Spinal cord (tissue), 10 donors: Measurements from ENCODE around the gene THAP2. TPM values are rescaled to one million over a fixed set of nuclear protein-coding genes. Genes with fewer than 3 reads are reported as not detected.

Experiments
- DNase-seq, 6 donors: peaks; one replicate each; pipeline versions ENCODE4 v3.0.0 to v3.0.0-alpha.2; 2013 to 2015; ENCODE audit warnings: low spot score in 6 of 6, low read depth in 4 of 6
- H3K27ac ChIP-seq: one replicate; pipeline ENCODE4 v1.5.1; 2013; ENCODE audit warnings: low read depth, low read length, control low read depth
- H3K27me3 ChIP-seq: one replicate; pipeline ENCODE4 v1.6.1; 2013; ENCODE audit warnings: low read length; ENCODE audit not compliant: control insufficient read depth, insufficient read depth
- H3K36me3 ChIP-seq: one replicate; pipeline ENCODE4 v1.6.1; 2013; ENCODE audit warnings: low read length; ENCODE audit not compliant: control insufficient read depth, insufficient read depth
- H3K4me1 ChIP-seq: one replicate; pipeline ENCODE4 v1.6.1; 2013; ENCODE audit warnings: low read length; ENCODE audit not compliant: control insufficient read depth, insufficient read depth
- H3K4me3 ChIP-seq: one replicate; pipeline ENCODE4 v1.5.1; 2013; ENCODE audit warnings: low read depth, low read length, control low read depth
- H3K9me3 ChIP-seq: one replicate; pipeline ENCODE4 v1.6.1; 2013; ENCODE audit warnings: low read length; ENCODE audit not compliant: control insufficient read depth, insufficient read depth
- WGBS: methylation state at CpG from one replicate; pipeline ENCODE4 v1.1.5; 2013; ENCODE audit warnings: missing lambda C conversion rate; ENCODE audit not compliant: insufficient coverage; 5-methylcytosine and 5-hydroxymethylcytosine counted together
- polyA plus RNA-seq, 2 donors: library from polyadenylated mRNA; unstranded; fragments of 120-200 nt; gene quantifications; one replicate each; pipeline ENCODE4 v1.2.1, GENCODE V29; 2013; ENCODE audit not compliant: insufficient read length in 2 of 2
- total RNA-seq, 2 donors: library from RNA; depleted of rRNA in 1 of 2; stranded (reverse); fragments of 120-200 nt in 1 of 2; fragments of >200 nt in 1 of 2; gene quantifications; one replicate each; pipeline versions ENCODE4 v1.2.3 to v1.2.4, GENCODE V29; 2013 to 2014
- donor health status: healthy.

Gene THAP2
- total and polyA plus RNA-seq, 4 donors = 12.4 to 18.6 (median 16.8) TPM

DNA sequence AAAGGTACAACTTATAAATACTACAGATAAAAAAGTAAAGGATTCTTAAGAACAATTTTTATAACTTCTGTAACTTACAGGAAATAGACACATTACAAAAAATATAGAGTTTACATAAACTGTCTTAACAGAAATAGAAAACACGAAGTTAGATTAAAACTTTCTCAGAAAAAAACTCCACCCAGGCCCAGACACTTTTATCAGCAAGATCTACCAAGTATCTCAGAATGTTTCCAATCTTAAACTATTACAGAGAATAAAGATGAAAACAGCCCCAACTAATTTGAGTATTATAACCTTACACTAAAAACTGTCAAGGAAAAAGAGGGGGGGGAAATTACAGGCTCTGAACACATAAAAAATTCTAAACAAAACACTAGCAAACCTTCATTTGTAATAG, 8.6 kb upstream of the THAP2 start:
- Histone ChIP-seq H3K4me3 (no peak overlapping the region), H3K36me3 (peaks cover 10% of the 10 kb centered on the region)
- no CpG with 5 or more reads among the region's 1 CpG for WGBS

DNA sequence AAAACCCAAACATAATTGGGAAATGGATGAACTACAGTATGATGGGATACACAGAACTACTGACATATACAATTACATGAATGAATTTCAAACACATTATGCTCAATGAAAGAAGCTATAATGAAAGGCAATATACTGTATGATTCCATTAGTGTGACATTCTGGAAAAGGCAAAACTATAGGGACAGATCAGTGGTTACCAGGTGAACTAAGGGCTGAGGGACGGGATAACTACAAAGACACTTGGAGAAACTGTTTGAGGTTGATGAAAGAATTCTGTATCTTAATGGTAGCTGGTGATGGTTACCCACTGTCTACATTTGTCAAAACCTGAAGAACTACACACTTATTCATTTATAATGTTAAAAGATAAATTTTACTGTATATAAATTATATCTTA, 8.2 kb upstream of the THAP2 start:
- no CpG with 5 or more reads among the region's 1 CpG for WGBS
- Histone ChIP-seq H3K36me3 (peaks cover 10% of the 10 kb centered on the region), H3K27ac (no peak overlapping the region), H3K4me1 (peaks cover 1% of the 10 kb centered on the region), H3K4me3 (no peak overlapping the region), H3K9me3 (peaks cover 4% of the 10 kb centered on the region), H3K27me3 (no peaks in the 10 kb centered on the region)
- DNase-seq = no peak

More for the DNA sequence above, 8.6 kb upstream of the THAP2 start:
- no peaks in the 10 kb centered on the region for H3K27me3 ChIP-seq
- no peaks in the 10 kb centered on the region for H3K4me1 ChIP-seq
- no peak overlapping the region for H3K27ac ChIP-seq
- peaks cover 4% of the 10 kb centered on the region for H3K9me3 ChIP-seq
- no peak for DNase-seq

DNA sequence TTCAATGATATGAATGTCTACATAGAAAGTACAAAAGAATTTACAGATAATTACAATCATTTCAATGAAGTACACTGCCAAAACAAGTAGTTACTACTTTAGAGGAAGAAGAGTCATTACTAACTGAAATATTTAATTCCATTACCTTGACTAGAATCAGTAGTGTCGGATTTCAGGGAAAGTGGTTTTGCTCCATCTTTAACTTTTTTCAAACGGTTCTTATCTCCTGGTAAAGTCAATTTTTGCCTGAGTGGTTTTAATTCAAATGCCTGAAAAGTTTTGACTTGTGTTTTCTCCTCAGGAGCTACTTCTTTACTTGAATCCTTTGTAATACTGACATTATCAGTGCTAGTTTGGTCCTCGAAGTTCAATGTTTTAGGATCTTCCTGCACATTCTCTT, 7.4 kb upstream of the THAP2 start:
- no peak overlapping the region for H3K4me3 ChIP-seq
- peaks cover 10% of the 10 kb centered on the region for H3K4me1 ChIP-seq
- peaks cover 10% of the 10 kb centered on the region for H3K36me3 ChIP-seq
- H3K27ac ChIP-seq = no peak overlapping the region
- no peak for DNase-seq
- H3K9me3 ChIP-seq = peaks cover 4% of the 10 kb centered on the region
- H3K27me3 ChIP-seq = no peaks in the 10 kb centered on the region
- WGBS = 100% methylated on average over 1 of the region's 3 CpGs

- Histone ChIP-seq H3K27ac (peak overlapping the region; percentile 95), H3K36me3 (peaks cover 16% of the 10 kb centered on the region), H3K4me1 (peaks cover 12% of the 10 kb centered on the region), H3K4me3 (peak overlapping the region; percentile 86), H3K27me3 (no peaks in the 10 kb centered on the region), H3K9me3 (no peaks in the 10 kb centered on the region)
- WGBS = no CpG with 5 or more reads among the region's 8 CpGs
- no peak for DNase-seq
Observed at GRCh38 chr12:71661977-71662530, 2.0 kb upstream of the THAP2 start.

DNA sequence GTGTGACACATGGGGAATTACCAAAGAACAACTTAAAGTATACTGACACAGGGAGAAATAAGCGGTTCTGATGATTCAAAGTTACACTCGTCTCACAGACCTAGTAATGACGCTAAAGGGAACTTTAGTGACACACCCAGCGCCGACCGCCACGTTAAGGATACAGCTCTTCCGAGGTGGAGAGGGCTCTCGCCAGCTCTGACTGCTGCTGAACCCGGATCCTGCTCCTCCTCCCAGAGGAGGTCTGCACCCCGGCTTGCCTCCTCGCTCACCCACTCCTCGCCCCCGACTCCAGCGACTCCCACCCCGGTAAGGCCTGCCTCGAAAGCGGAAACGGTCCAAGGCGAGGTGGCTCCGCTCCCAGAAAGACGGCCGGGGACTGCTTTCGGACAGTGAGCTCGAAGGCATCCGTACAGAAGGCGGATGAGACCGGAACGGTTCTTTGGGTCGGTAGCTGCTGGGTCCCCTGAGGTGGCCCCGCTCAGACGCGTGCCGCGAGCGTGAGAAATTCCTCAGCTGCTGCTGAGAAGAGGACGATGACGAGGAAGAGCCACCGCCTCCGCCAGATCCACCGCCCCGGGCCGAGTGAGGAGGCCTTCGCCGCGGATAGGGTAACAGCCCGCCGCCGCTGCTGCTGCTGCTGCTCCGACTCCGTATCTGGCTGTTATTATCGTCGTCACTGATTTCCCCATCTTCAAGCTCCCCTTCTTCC, 1.1 kb upstream of the THAP2 start:
- H3K4me1 ChIP-seq = peaks cover 12% of the 10 kb centered on the region
- H3K9me3 ChIP-seq = no peaks in the 10 kb centered on the region
- H3K27me3 ChIP-seq = no peaks in the 10 kb centered on the region
- under 1% methylated on average over 53 of the region's 53 CpGs for WGBS
- peak; percentile 13 to 78 (median 40) for DNase-seq
- H3K27ac ChIP-seq = peak overlapping the region; percentile 95
- peaks cover 10% of the 10 kb centered on the region for H3K36me3 ChIP-seq
- H3K4me3 ChIP-seq = peak overlapping the region; percentile 86

- Histone ChIP-seq H3K4me1 (peaks cover 12% of the 10 kb centered on the region), H3K27me3 (no peaks in the 10 kb centered on the region), H3K27ac (peak overlapping the region; percentile 95), H3K4me3 (peak overlapping the region; percentile 86), H3K36me3 (peaks cover 6% of the 10 kb centered on the region), H3K9me3 (no peaks in the 10 kb centered on the region)
- WGBS = 0% methylated on average over 1 of the region's 20 CpGs
- DNase-seq = peak in 3 of 6 donors; percentile 17 to 83 (median 31)
Observed at GRCh38 chr12:71664411-71665089, 449 bp downstream of the THAP2 start.

DNA sequence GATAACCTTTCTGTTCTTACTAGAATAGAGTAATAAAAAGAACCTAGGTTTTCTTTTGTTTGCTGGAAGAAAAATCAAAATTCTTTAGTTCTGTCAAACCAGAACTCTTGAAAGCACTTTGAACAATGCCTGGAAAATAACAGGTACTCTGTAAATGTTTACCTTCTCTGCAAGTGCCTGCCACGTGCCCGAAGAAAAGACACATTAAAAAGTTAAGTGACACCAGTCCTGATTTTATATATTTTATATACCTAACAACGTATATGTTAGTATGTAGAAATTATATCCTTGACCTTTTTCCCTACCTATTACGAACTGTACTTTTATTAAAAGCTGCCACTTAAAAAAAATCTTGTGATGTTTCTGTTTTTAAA, 976 bp downstream of the THAP2 start:
- Histone ChIP-seq H3K4me1 (peaks cover 12% of the 10 kb centered on the region), H3K27ac (no peak overlapping the region), H3K4me3 (peak overlapping the region; percentile 86), H3K9me3 (no peaks in the 10 kb centered on the region), H3K36me3 (peaks cover 6% of the 10 kb centered on the region), H3K27me3 (no peaks in the 10 kb centered on the region)
- no CpG with 5 or more reads among the region's 4 CpGs for WGBS
- no peak for DNase-seq

DNA sequence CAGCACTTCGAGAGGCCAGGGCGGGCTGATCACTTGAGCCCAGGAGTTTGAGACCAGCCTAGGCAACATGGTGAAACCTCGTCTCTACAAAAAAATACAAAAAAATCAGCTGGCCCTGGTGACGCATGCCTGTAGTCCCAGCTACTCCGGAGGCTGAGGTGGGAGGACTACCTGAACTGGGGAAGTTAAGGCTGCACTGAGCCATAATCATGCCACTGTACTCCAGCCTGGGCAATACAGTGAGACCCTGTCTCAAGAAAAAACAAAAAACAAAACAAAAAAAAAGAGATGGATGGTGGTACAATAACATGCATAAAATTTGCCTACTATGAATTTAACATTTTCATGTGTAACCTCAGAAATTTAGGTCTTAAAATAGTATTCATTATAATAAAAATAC, 2.2 kb downstream of the THAP2 start:
- Histone ChIP-seq H3K36me3 (peaks cover 6% of the 10 kb centered on the region), H3K4me3 (no peak overlapping the region), H3K27ac (no peak overlapping the region), H3K27me3 (no peaks in the 10 kb centered on the region), H3K9me3 (no peaks in the 10 kb centered on the region), H3K4me1 (peaks cover 7% of the 10 kb centered on the region)
- no peak for DNase-seq
- 92% methylated on average over 2 of the region's 5 CpGs for WGBS

DNA sequence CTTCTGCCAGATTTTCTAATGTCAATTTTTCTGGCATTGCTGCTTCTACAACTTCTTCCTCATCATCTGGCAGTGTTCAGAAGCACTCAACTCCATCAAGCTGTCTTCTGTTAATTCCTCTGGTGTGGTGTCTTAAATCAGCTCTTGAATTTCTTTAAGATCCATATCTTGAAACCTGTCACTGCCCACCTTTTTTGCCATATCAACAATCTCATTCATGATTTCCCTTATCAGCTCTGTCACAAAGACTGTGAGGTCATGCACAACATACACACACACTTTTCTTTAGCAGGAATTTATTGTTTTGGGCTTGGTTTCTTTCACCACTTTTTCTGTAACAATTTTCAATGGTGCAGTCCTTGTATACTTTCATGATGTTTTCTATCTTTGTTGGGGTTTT, 7.2 kb downstream of the THAP2 start:
- H3K27me3 ChIP-seq = no peaks in the 10 kb centered on the region
- no peak overlapping the region for H3K4me3 ChIP-seq
- H3K36me3 ChIP-seq = no peaks in the 10 kb centered on the region
- H3K27ac ChIP-seq = no peak overlapping the region
- H3K4me1 ChIP-seq = no peaks in the 10 kb centered on the region
- no peaks in the 10 kb centered on the region for H3K9me3 ChIP-seq
- DNase-seq = no peak

DNA sequence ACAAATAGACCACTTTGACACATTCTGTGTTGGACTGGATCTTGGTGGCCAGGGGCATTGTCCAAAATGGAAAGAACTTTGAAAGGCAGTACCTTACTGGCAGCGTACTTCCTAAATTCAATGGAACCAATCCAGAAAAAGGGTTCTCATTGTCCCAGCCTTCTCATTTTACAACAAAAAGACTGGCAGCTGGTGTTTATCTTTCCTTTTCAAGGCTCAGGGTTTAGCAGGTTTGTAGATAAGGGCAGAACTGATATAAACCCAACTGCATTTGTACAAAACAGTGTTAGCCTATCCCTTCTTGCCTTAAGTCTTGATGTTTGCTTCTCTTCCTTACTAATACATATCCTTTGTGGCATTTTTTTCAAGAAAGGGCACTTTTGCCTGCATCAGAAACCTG, 7.7 kb downstream of the THAP2 start:
- Histone ChIP-seq H3K36me3 (no peaks in the 10 kb centered on the region), H3K4me1 (no peaks in the 10 kb centered on the region), H3K27ac (no peak overlapping the region), H3K4me3 (no peak overlapping the region), H3K9me3 (no peaks in the 10 kb centered on the region), H3K27me3 (no peaks in the 10 kb centered on the region)
- WGBS = no CpG with 5 or more reads among the region's 1 CpG
- DNase-seq = no peak
